Measurements from ENCODE around the gene PRR15L.

The PRR15L gene

DNA sequence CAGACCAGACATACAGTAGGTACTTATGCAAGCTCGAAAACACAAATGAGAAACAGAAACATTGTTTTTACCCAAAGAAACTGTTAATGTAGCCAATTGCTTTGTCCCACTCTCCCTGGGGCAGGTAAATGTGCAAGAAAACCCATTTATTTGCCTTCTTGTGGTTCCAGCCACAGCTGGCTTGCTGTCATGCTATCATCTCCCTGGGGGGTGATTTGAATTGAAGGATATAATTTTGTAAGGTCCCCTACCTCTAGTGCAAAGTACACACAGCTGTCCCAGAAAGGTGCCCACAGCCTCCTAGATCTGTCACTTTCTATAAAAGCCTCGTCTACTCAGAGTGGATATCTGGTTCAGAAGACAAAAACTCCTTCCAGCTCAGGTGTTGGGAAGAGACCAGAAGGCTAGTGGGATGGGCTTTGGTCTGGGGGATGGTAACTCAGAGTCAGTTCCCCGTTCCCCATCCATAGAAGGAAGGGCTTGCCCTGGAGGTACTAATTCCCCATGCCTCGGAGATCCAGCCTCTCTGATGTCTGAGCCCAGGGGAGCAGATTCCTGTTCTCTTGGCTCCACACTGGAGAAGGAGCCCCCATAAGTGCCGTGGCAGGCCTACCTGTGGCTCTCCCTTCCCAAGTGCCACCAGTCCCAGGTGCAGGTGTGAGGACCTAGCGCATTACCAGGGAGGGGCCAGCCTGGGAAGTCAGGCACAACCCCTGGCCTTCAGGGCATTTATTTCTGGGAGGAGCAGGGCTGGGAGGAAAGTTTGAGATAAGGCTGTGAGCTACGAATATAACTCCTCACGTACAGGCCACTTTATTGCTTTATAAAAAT lies 2.4 kb upstream of the PRR15L start:
- no peak for DNase-seq (ENCODE audit: low spot score)

DNA sequence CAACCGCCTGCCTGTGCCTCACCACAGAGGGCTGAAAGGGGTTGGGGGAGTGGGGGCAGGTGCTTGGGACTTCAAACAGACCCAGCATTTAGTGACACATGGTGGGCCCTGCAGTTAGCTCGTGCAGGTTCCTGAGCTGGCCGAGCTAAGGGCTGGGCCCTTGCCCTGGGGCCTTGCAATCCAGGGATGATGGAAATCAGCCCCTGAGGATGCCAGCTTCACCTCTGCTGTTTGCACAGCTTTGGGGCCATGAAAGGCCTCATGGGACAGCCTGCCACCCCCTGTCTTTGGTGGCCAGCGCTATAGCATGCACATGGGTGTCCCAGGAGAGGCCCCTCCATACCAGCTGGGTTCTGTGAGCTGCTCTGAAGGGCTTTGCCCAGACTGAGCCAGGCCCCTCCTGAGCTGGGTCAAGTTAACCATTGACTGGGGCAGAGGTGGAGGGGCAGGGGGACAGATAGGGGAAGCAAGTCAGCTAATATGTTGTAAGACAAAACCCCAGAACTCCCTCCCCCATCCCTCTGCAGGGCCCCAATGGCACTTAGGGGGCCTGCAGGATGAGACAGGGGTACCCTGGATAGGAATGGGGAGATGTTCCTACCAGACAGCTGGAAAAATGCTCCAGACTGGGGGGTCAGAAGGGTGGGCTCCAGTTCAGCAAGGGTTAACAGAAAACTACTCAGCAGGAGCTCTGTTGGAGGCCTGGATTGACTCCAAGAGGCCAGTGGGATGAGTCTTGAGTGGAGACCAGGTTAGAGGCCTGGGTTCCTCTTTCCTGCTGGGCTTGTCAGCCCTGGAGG lies 692 bp downstream of the PRR15L start:
- no peak for DNase-seq (ENCODE audit: low spot score)

DNA sequence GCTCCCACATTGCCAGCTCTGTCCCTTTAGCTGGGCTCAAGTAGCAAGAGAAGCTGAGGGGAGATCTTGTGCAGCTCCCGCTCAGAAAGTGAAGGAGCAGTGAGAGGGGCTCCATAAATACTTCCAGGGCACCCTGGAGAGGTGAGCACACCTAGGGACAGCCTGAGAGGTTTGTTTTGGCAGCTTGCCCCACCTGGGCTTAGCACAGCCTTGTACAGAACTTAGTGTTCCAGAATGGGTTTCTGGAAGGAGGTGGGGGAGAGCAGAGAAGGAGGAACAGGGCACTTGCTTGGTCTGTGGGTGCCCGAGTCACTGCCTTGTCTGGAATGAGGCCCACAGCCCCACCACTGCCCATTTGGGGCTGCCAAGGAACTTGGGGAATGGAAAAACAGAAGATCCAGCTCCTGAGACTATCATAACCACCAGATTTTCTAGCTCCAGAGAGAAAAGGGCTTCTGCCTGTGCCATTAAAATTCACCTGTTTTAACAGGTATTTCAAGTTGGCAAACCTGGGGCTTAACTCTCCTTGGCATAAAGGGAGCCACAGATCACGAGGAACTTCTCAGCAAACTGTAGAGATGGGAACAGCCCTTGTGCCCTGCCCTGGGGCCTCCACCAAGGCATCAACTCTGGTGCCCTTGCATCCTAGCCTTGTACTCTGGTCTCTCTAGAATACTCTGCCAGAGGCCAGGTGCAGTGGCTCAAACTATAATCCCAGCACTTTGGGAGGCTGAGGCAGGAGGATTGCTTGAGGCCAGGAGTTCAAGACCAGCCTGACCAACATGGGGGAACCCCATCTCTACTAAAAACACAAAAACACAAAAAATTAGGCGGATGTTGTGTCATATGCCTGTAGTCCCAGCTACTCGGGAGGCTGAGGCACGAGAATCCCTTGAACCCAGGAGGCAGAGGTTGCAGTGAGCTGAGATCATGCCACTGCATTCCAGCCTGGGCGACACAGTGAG lies 1.9 kb downstream of the PRR15L start:
- no peak for DNase-seq (ENCODE audit: low spot score)

DNA sequence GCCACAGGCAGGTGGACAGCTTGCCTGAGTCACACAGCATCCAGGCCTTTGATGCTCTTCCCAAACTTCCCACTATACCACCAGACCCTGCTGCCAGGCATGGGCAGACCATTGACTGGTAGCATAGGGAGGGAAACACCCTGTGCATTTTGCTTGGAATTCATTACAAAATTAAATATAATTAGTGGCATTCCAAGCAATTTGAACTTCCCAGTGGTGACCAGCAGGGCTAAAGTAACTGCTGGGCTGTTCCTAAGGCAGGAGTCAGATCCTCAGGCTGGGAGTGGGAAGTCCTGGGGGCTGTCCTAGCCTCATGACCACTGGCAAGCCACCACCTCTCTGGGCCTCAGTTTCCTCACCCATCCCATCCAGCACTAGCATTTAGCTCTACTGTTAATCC lies 3.8 kb downstream of the PRR15L start:
- no peak for DNase-seq (ENCODE audit: low spot score)

DNA sequence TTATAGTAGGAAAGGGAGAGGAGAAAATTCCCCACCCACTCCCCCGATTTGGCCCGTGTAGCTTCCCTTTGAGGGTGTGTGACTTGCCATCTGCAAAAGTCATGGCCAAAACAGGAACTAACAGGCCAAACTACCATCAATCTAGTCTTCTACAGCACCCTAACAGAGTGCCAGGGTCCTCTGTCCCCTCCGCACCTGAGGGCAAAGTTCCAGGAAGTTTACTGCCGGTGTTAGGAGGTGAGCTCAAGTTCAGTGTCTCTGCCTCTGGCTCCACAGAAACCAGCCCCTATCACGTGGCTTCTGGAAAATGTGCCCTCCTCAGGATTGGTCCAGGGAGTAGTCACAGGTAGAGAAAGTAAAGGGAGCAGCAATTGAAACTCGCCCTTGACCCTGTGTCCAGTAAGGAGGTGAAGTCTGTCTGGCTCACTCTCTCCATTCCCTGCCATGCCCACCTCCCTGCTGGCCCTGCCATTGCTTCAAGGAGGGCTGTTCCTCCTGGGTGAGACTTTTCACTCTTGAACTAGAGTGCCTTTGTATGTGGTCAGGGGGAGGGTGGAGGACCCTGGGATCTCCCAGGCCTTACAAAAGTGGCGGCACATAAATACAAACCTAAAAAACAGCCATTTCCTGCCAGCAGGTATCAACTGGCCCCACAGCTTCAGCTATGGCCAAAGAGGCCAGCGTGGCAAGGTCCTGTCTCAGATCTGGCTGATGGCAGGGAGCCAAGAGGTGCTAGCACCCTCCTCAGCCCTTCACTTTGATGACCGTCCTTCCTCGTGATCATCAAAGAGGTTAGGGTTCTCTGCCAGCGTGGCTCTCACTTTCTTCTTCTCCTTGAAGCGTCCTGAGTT lies 5.3 kb downstream of the PRR15L start:
- DNase-seq (ENCODE audit: low spot score) = no peak

DNA sequence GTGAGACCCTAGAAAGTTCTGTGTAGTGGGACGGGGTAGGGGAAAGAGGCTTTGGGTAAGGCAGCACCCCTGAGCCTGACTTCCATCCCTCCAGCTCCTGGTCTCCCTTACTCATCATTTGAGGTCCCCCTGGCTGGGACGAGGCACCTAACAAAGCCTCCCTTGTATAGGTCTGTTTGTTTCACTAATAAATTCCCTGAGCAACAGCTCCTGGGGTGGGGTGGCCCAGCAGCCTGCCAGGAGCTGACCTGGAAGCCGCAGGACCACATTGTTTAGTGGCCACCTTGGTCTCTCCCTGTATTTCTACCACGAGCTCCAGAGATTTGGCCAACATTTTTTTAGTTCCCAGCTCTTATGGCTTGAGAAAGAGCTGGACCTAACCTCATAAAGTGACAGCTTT lies 7.2 kb downstream of the PRR15L start:
- no peak for DNase-seq (ENCODE audit: low spot score)

DNA sequence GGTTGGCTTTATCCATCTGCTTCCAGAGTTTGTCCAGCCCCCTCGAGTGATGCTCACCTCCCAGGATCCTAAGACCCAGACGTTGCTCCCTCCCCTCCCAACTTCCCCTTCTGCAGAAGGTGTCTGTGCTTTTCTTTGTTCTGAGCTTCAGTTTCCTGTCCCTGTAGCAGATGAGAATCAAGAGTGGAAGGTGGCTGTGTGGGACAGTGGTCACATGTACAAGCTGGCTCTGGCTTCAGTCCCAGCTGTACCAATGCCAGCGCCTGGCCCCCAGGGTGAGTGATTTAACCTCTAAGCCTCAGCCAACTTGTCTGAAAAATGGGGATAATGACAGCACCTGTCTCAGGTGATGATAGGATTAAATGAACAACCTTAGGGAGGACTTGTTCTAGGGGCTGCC lies 7.7 kb downstream of the PRR15L start:
- no peak for DNase-seq (ENCODE audit: low spot score)

DNA sequence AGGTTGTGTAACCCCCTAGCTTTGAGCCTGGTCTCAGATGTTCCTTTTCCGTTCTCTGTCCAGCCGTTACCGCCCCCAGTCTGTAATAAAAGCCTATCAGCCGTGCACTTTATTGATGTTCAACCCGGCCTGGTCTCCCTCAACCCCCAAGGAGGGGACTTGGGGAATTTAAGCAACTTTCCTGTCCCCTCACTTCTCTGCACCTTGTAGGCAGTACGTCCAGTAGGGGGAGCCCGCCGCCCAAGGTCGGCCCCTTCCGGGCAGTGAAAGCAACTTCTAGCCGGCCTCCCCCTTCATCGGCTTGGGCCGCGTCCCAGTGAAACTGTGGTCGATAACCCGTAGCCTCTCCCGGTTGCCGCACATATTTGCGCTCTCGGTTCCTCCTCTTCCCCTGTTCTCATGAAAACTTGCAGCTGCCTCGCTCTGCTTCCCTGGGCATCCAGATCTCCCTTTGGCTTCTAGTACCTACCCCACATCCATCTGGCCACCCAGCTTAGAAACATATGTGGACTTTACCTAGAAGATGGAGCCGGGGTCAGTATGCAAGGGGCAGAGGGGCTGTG lies 8.4 kb downstream of the PRR15L start:
- peak; percentile 80 for DNase-seq (ENCODE audit: low spot score)

DNA sequence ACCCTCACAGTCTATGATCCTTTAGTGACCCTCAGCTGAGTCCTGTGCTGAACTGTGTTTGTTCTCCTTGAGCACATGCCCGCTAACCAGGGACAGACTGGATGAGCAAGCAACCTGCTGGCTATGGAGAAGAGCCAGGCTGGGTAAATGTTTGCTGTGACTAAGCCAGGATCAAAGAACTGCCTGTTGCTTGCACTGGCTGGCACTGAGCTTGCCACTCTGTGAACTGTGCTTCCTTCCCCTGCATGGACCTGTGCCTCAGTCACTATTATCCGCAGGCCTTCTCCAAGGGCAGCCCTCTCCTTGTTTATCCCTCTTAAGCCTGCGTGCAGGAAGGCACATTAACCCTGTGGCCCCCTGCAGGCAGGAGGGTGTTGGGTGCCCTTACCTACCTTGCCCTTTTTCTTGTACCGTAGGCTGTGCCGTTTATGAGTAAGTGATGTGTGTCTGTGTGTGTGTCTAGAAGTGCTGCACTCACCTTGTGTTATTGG lies 8.9 kb downstream of the PRR15L start:
- DNase-seq (ENCODE audit: low spot score) = no peak

DNA sequence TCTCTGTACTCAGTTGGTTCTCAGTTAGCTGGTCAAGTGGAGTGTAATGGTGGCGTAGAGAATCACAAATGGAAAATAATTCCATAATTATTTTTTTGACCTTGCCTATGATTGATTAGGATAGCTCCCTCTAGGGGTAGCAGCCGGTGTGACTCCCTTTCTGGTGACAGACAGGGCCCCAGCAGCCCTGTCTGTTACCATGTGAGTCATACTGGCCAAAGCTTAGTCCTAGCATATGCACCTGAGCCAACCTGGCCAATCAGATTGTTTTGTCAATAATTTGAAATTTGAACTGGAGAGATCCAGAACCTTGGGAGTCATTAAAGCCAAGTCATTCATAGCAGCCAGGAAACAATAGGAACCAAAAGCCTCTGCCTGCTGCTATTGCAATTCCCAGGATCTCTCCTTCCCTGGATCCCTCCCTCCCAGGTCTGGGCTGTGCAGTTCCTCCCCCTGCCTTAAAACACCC lies 10.7 kb downstream of the PRR15L start:
- peak; percentile 83 for DNase-seq (ENCODE audit: low spot score)

DNA sequence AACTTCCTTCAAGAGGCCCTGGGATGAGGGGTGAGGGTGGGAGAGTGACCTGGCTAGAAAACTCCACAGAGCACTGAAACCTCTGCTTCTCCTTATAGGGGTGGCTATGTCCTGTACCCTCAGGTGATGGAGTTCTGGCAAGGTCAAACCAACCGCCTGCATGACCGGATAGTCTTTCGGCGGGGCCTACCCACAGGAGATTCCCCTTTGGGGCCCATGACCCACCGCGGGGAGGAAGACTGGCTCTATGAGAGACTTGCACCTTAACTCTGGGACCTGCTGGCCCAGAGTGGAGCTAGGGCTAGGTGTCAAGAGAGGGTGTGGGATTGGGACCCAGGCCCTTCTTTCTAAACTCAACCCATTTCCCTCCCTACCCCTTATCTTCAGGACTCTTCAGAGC lies 11.2 kb downstream of the PRR15L start:
- no peak for DNase-seq (ENCODE audit: low spot score)

DNA sequence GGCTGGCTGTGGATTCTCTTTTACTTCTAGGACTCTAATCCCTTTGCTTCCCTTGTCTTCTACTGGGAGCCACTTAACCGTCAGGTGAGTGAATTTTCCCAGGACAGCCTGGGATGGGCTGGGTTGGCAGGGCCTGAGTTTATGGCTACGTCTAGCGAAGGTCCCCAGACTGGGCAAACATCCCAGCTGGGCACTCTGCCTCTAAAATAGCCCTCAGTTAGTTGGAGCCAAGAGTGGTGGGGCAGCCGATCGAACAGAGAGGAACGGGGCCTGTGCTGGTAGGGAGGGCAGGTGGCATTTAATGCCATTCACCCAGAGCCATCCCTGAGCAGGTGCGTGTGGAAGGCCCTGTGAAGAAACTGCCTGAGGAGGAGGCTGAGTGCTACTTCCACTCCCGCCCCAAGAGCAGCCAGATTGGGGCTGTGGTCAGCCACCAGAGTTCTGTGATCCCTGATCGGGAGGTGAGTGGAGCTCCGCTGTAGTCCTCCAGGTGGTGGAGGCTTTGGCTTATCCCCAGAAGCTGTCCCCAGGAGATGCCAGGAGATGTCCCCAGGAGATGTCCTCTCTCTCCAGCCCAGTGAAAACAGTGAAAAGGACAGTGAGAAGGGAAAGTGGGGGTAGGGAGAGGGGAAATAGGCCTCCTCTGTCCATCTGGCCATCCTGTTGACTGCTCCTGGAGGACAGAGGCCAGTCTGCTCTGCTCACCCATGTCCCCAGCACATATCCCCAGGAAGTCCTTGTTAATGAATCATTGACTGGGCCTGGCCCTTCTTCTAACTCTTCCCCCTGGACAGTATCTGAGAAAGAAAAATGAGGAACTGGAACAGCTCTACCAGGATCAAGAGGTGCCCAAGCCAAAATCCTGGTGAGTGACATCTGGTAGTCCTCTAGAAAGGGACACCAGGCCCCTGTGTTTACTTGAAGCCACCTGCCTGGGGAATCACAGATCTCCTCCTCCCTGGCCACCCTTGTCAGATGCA lies 11.9 kb downstream of the PRR15L start:
- no peak for DNase-seq (ENCODE audit: low spot score)

DNA sequence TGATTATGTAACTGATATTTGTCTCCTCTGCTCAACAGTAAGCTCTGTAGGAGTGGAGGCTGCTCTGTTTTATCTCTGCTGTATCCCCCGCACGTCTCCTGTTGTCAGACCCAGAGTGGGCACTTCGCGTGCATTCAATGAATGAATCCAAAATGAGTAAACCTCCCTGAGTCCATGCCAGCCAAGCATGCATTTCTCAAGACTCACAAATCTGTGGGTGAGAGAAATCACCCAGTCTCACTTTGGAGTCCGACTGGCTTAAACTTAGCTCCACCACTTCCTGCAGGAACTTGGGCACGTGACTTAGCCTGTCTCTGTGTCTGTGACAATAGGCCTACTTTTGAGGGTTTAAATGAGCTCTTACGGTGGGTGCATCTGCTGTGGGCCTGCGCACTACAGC lies 12.6 kb downstream of the PRR15L start:
- peak; percentile 15 for DNase-seq (ENCODE audit: low spot score)

DNA sequence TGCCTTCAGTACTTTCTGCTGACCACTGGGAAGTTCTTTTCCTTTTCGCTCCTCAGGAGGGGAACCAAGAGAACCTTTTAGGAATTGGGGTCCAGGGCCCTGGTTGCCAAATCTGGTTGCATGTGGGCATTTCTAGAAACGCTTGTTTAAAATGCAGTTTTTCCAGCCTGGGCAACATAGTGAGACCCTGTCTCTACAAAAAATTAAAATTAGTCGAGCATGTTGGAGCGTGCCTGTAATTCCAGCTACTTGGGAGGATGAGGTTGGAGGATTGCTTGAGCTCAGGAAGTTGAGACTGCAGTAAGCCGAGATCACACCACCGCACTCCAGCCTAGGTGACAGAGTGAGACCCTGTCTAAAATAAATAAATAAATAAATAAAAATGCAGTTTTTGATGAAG lies 15.1 kb downstream of the PRR15L start:
- DNase-seq (ENCODE audit: low spot score) = no peak

DNA sequence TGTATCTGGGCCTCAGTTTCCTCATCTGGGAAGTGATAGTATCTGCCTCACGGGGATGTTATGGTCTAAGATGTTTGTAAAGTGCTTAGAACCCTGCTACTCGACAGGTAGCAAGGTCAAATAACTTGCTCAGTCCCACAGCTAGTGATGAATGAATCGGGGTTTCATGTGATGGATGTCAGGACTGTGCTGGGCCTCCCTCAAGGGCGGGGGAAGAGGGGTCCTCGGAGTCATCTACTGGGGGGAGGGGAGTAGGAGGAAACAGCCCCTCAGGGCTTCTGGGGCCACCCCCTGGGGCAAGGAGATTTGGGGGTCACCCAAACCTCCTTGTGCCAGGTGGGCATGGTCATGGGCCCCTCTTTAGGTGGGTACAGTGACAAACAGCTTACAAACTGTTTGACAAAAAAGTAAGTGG lies 15.6 kb downstream of the PRR15L start:
- DNase-seq (ENCODE audit: low spot score) = no peak

DNA sequence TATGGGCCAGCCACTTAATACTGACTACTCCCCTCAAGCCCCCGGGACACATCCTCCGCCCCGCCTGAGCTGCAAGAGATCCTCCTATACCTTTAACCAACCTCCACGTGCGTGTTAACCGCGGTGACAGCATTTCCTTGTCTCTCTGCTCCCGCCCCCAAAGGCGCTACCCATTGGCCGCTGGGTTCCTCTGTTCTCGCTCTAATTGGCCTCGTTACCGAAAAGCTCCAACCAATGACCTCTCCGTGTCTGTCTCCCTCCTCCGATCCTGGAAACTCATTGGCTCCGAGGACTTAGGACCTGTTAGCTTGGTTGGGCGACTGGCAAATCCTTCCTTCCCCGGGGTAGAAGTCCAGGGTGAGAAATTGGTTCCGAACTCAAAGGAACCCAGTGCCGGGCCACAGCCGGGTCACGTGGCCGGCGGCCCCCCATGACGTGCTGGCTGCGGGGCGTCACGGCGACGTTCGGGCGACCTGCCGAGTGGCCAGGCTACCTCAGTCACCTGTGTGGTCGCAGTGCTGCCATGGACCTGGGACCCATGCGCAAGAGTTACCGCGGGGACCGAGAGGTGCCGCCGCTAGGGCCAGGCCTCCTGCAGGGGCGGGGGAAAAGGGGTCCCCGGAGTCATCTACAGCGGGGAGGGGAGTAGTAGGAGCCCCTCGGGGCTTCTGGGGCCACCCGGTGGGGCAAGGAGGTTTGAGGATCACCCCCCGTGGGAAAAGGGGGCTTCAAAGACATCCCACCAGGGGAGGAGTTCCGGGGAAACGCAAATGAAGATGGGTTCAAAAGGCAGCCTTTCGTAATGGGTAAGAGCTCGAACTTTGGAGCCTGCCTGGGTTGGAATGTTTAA lies 16.2 kb downstream of the PRR15L start, which contains the start of gene PNPO:
TSS of gene PNPO (plus strand) at position 326 of the 850 bp plus-strand sequence. CDS start at position 431, 105 bp downstream.
- peak; percentile 94 for DNase-seq (ENCODE audit: low spot score)

DNA sequence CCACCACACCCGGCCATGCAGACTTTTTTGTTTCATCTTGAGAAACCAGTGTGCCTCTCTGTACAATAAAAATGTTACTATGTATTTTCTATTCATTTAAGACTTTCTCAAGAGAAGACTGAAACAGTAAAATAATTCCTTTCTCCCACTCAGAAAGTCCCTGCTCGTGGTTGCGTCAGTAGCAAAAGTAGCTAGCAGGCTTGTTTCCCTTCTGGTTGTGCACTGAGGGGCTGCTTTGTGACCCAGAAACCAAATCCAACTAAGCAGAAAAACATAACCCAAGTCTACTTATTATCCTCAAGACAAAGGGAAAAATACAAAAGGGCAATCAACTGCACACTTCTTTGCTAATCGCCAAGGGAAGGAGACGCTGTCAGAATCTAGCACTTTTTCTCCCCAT lies 19.7 kb downstream of the PRR15L start:
- DNase-seq (ENCODE audit: low spot score) = no peak

DNA sequence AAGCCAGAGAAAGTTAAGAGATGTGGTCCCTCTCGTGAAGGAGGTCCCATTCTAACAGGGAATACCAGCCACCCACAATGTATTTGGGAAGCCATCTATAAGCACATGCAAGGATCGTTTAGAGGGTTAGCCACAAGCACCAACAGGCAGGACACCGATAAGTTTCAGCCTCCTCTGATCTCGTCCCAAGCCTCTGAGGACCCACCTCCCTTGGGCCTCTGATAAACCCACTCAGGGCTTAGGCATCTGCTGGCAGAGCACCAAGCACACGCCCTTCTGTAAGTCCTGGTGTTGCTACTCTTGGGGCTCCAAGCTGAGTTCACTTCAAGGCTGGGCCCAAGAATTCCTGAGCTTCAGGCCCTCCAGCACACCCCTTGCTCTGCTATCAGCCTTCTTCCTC lies 21.7 kb downstream of the PRR15L start:
- no peak for DNase-seq (ENCODE audit: low spot score)
